ENCODE results near the gene ZMYM5. TPM values are rescaled to one million over a fixed set of nuclear protein-coding genes. Genes with fewer than 3 reads are reported as not detected.
"Not testable (repeated sequence)": the region's sequence is repeated elsewhere in the genome, so short reads cannot be mapped to it uniquely, and the experiment has no call there.

Gene ZMYM5
- total and polyA plus RNA-seq, 3 experiments from 2014 or later: 11.9 to 26.8 (median 12.2) TPM

DNA sequence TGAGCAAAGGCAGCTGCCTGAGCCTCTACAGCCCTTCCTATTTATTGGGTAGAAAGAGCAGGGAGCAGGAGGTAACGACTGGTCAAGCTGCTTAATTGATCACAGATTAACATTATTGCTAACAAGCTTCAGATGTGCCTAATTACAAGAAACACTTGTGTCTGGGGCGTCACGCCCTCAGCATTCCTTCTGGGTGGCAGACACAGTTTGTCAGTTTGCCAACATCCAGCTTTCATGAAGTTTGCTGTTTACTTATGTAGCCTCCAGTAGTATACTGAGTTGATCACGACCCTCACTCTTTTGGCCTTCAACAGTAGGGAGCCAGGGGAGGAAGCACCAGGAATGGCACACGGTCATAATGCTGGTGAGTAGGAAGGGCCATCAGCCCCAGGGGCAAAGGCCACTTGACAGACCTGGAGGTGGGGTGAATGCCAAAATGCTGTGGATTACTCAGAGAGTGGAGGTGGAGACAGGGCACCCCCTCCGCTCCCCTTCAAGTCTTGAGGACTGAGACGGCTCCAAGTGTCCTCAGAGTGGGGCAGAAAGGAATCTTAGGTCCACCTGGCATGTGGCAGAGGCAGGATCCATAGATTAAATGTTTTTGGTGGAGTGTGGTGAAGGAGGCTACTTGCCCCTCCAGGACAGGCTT is 45.8 kb downstream of the ZMYM5 start:
- H3K4me3 ChIP-seq (ENCODE audit: low read length): no peak overlapping the region
- peaks cover 1 to 3% (median 2%) of the 10 kb centered on the region in 3 donors for H3K4me1 Mint-ChIP-seq
- H3K36me3 ChIP-seq (ENCODE audit: insufficient read depth, low read length): peaks cover under 1% of the 10 kb centered on the region
- H3K9me3 Mint-ChIP-seq: no peaks in the 10 kb centered on the region
- no peaks in the 10 kb centered on the region for H3K4me1 ChIP-seq (ENCODE audit: insufficient read depth, low read length)
- no peak overlapping the region for H3K4me3 Mint-ChIP-seq
- no peaks in the 10 kb centered on the region for H3K9me3 ChIP-seq (ENCODE audit: low read length)
- no peak for DNase-seq
- no peaks in the 10 kb centered on the region for H3K27me3 ChIP-seq (ENCODE audit: insufficient read depth, low read length, poor library complexity, severe bottlenecking)
- peak overlapping the region in 1 of 8 donors; percentile 17 for H3K27ac Mint-ChIP-seq
- H3K36me3 Mint-ChIP-seq: peaks cover 8 to 37% (median 11%) of the 10 kb centered on the region in 3 donors
- CTCF ChIA-PET: interaction anchor here (1.4 kb wide), 1 partner anchor 10 kb away, joined by 3 read pairs; no protein-coding TSS in a partner anchor
- POLR2A ChIA-PET: no interaction called here
- H3K27me3 Mint-ChIP-seq: no peaks in the 10 kb centered on the region
- H3K27ac ChIP-seq (ENCODE audit: low read depth, low read length): no peak overlapping the region

GRCh38 chr13:19817106-19817505 is 46.3 kb downstream of the ZMYM5 start:
- H3K27me3 ChIP-seq (ENCODE audit: insufficient read depth, low read length, poor library complexity, severe bottlenecking): no peaks in the 10 kb centered on the region
- no peaks in the 10 kb centered on the region for H3K9me3 Mint-ChIP-seq
- no peak overlapping the region for H3K4me3 Mint-ChIP-seq
- CTCF ChIA-PET: interaction anchor here (1.4 kb wide), 1 partner anchor 10 kb away, joined by 3 read pairs; no protein-coding TSS in a partner anchor
- POLR2A ChIA-PET: no interaction called here
- no peak for DNase-seq
- no peaks in the 10 kb centered on the region for H3K27me3 Mint-ChIP-seq
- no peaks in the 10 kb centered on the region for H3K36me3 ChIP-seq (ENCODE audit: insufficient read depth, low read length)
- H3K27ac Mint-ChIP-seq: peak overlapping the region in 2 of 8 donors; percentile 38 to 61
- no peak overlapping the region for H3K27ac ChIP-seq (ENCODE audit: low read depth, low read length)
- no peak overlapping the region for H3K4me3 ChIP-seq (ENCODE audit: low read length)
- H3K4me1 ChIP-seq (ENCODE audit: insufficient read depth, low read length): no peaks in the 10 kb centered on the region
- H3K36me3 Mint-ChIP-seq: peaks cover 7 to 37% (median 11%) of the 10 kb centered on the region in 3 donors
- no peaks in the 10 kb centered on the region for H3K9me3 ChIP-seq (ENCODE audit: low read length)
- H3K4me1 Mint-ChIP-seq: peaks cover 1 to 2% (median 2%) of the 10 kb centered on the region in 3 donors

DNA sequence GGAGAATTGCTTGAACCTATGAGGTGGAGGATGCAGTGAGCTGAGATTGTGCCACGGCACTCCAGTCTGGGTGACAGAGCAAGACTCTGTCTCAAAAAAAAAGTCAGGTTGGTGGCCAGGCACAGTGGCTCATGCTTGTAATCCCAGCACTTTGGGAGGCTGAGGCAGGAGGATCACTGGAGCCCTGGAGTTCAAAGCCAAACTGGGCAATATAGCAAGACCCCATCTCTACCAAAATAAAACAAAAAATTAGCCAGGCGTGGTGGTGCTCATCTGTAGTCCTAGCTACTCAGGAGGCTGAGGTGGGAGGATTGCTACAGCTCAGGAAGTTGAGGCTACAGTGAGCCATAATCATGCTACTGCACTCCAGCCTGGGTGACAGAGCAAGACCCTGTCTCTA is 47.6 kb downstream of the ZMYM5 start:
- H3K9me3 ChIP-seq (ENCODE audit: low read length); H3K4me3 ChIP-seq (ENCODE audit: low read length); DNase-seq; CTCF ChIA-PET; H3K27ac ChIP-seq (ENCODE audit: low read depth, low read length); H3K4me1 Mint-ChIP-seq; POLR2A ChIA-PET; H3K27ac Mint-ChIP-seq; H3K4me3 Mint-ChIP-seq; H3K9me3 Mint-ChIP-seq; H3K27me3 ChIP-seq (ENCODE audit: insufficient read depth, low read length, poor library complexity, severe bottlenecking); H3K27me3 Mint-ChIP-seq; H3K4me1 ChIP-seq (ENCODE audit: insufficient read depth, low read length); H3K36me3 ChIP-seq (ENCODE audit: insufficient read depth, low read length): not testable (repeated sequence)
- H3K36me3 Mint-ChIP-seq: peaks cover 4 to 31% (median 12%) of the 10 kb centered on the region in 3 donors

GRCh38 chr13:19810996-19811881 is 52.2 kb downstream of the ZMYM5 start:
- CTCF ChIA-PET: no interaction called here
- H3K4me3 Mint-ChIP-seq: no peak overlapping the region
- H3K27me3 Mint-ChIP-seq: no peaks in the 10 kb centered on the region
- H3K4me1 Mint-ChIP-seq: no peaks in the 10 kb centered on the region
- H3K27ac ChIP-seq (ENCODE audit: low read depth, low read length): no peak overlapping the region
- H3K9me3 ChIP-seq (ENCODE audit: low read length): no peaks in the 10 kb centered on the region
- H3K4me1 ChIP-seq (ENCODE audit: insufficient read depth, low read length): no peaks in the 10 kb centered on the region
- no peaks in the 10 kb centered on the region for H3K9me3 Mint-ChIP-seq
- H3K36me3 Mint-ChIP-seq: peaks cover 0 to 6% (median 2%) of the 10 kb centered on the region in 3 donors
- DNase-seq: no peak
- no peak overlapping the region for H3K27ac Mint-ChIP-seq
- H3K36me3 ChIP-seq (ENCODE audit: insufficient read depth, low read length): no peaks in the 10 kb centered on the region
- no peaks in the 10 kb centered on the region for H3K27me3 ChIP-seq (ENCODE audit: insufficient read depth, low read length, poor library complexity, severe bottlenecking)
- no peak overlapping the region for H3K4me3 ChIP-seq (ENCODE audit: low read length)
- POLR2A ChIA-PET: no interaction called here

DNA sequence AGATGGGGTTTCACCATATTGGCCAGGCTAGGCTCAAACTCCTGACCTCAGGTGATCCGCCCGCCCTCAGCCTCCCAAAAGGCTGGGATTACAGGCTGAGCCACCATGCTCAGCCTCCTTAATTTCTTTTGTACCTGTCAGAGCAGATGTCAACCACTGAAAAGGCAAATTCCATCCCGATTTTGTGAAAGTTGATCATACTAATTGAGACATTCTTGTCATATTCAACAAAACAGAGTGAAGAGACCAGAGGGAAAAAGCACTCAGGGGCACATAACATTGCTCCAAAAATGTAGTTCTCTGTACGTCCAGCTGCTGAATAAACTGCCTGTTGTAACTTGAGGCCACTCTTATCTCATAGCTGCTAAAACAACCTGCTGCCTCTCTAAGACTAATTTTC is 53.3 kb downstream of the ZMYM5 start:
- Mint-ChIP-seq H3K27ac (no peak overlapping the region), H3K27me3 (no peaks in the 10 kb centered on the region), H3K4me1 (no peaks in the 10 kb centered on the region), H3K9me3 (no peaks in the 10 kb centered on the region), H3K4me3 (no peak overlapping the region), H3K36me3 (peaks cover 0 to 8% (median 2%) of the 10 kb centered on the region in 3 donors)
- H3K4me1 ChIP-seq (ENCODE audit: insufficient read depth, low read length): no peaks in the 10 kb centered on the region
- ChIA-PET CTCF (no interaction called here), POLR2A (no interaction called here)
- H3K9me3 ChIP-seq (ENCODE audit: low read length): no peaks in the 10 kb centered on the region
- no peak overlapping the region for H3K4me3 ChIP-seq (ENCODE audit: low read length)
- no peak overlapping the region for H3K27ac ChIP-seq (ENCODE audit: low read depth, low read length)
- no peak for DNase-seq
- H3K36me3 ChIP-seq (ENCODE audit: insufficient read depth, low read length): no peaks in the 10 kb centered on the region
- no peaks in the 10 kb centered on the region for H3K27me3 ChIP-seq (ENCODE audit: insufficient read depth, low read length, poor library complexity, severe bottlenecking)

- H3K36me3 Mint-ChIP-seq: peaks cover 0 to 4% (median under 1%) of the 10 kb centered on the region in 3 donors
- no peaks in the 10 kb centered on the region for H3K4me1 ChIP-seq (ENCODE audit: insufficient read depth, low read length)
- H3K36me3 ChIP-seq (ENCODE audit: insufficient read depth, low read length): no peaks in the 10 kb centered on the region
- H3K9me3 Mint-ChIP-seq: no peaks in the 10 kb centered on the region
- no peak overlapping the region for H3K4me3 Mint-ChIP-seq
- no peak for DNase-seq
- POLR2A ChIA-PET: no interaction called here
- no peak overlapping the region for H3K4me3 ChIP-seq (ENCODE audit: low read length)
- no peaks in the 10 kb centered on the region for H3K27me3 ChIP-seq (ENCODE audit: insufficient read depth, low read length, poor library complexity, severe bottlenecking)
- no peaks in the 10 kb centered on the region for H3K9me3 ChIP-seq (ENCODE audit: low read length)
- CTCF ChIA-PET: no interaction called here
- H3K4me1 Mint-ChIP-seq: no peaks in the 10 kb centered on the region
- no peaks in the 10 kb centered on the region for H3K27me3 Mint-ChIP-seq
- H3K27ac ChIP-seq (ENCODE audit: low read depth, low read length): no peak overlapping the region
- no peak overlapping the region for H3K27ac Mint-ChIP-seq
These were observed 57.7 kb downstream of the ZMYM5 start for GRCh38 chr13:19805765-19806164.

- Mint-ChIP-seq H3K27ac (peak overlapping the region in 1 of 8 donors; percentile 38), H3K4me1 (no peaks in the 10 kb centered on the region), H3K4me3 (no peak overlapping the region), H3K27me3 (no peaks in the 10 kb centered on the region), H3K36me3 (peaks cover 0 to 1% (median 0%) of the 10 kb centered on the region in 3 donors), H3K9me3 (no peaks in the 10 kb centered on the region)
- Histone ChIP-seq H3K27ac (ENCODE audit: low read depth, low read length) (no peak overlapping the region), H3K27me3 (ENCODE audit: insufficient read depth, low read length, poor library complexity, severe bottlenecking) (no peaks in the 10 kb centered on the region), H3K4me1 (ENCODE audit: insufficient read depth, low read length) (no peaks in the 10 kb centered on the region), H3K36me3 (ENCODE audit: insufficient read depth, low read length) (no peaks in the 10 kb centered on the region), H3K9me3 (ENCODE audit: low read length) (no peaks in the 10 kb centered on the region), H3K4me3 (ENCODE audit: low read length) (no peak overlapping the region)
- DNase-seq: no peak
- CTCF ChIA-PET: no interaction called here
- POLR2A ChIA-PET: no interaction called here
These were observed 67.5 kb downstream of the ZMYM5 start for GRCh38 chr13:19795956-19796355.

- Histone ChIP-seq H3K27me3 (ENCODE audit: insufficient read depth, low read length, poor library complexity, severe bottlenecking) (no peaks in the 10 kb centered on the region), H3K27ac (ENCODE audit: low read depth, low read length) (no peak overlapping the region), H3K4me1 (ENCODE audit: insufficient read depth, low read length) (no peaks in the 10 kb centered on the region), H3K9me3 (ENCODE audit: low read length) (no peaks in the 10 kb centered on the region), H3K36me3 (ENCODE audit: insufficient read depth, low read length) (no peaks in the 10 kb centered on the region), H3K4me3 (ENCODE audit: low read length) (no peak overlapping the region)
- no peaks in the 10 kb centered on the region for H3K4me1 Mint-ChIP-seq
- no peaks in the 10 kb centered on the region for H3K9me3 Mint-ChIP-seq
- no peak overlapping the region for H3K27ac Mint-ChIP-seq
- POLR2A ChIA-PET: no interaction called here
- H3K4me3 Mint-ChIP-seq: no peak overlapping the region
- CTCF ChIA-PET: no interaction called here
- no peak for DNase-seq
- no peaks in the 10 kb centered on the region for H3K36me3 Mint-ChIP-seq
- H3K27me3 Mint-ChIP-seq: no peaks in the 10 kb centered on the region
These were observed 68.8 kb downstream of the ZMYM5 start for GRCh38 chr13:19794631-19795030.

Data from CD8-positive, alpha-beta memory T cell (primary cell).